HepG2 (cell line): ENCODE measurements around the gene SSU72. TPM values are rescaled to one million over a fixed set of nuclear protein-coding genes. Genes with fewer than 3 reads are reported as not detected.
A peak's percentile ranks its signal among the peaks of the same experiment; 100 is the strongest.

Source experiments
- FOXA1 ChIP-seq, 2 experiments: fragments of 450-650 bp in 1 of 2; sonication (generic) in 1 of 2; formaldehyde crosslinking in 1 of 2; IDR thresholded peaks; 2 replicates each; pipeline versions ENCODE4 v1.4.0 to v1.6.1; 2016 to 2020; ENCODE audit warnings: missing genetic modification reagents in 1 of 2
- HOXA5 ChIP-seq: sonication (generic); formaldehyde crosslinking; IDR thresholded peaks from 2 replicates; pipeline ENCODE4 v1.4.0; 2020; ENCODE audit warnings: missing genetic modification reagents
- MBD4 ChIP-seq: IDR thresholded peaks from 2 replicates; pipeline ENCODE4 v1.6.1; 2012; ENCODE audit warnings: low read length, inconsistent platforms, borderline replicate concordance
- NAIF1 ChIP-seq: sonication (generic); formaldehyde crosslinking; IDR thresholded peaks from 2 replicates; pipeline ENCODE4 v1.5.0; 2020; ENCODE audit warnings: mild to moderate bottlenecking, missing genetic modification reagents, borderline replicate concordance
- PHF21A ChIP-seq: sonication (generic); formaldehyde crosslinking; IDR thresholded peaks from 2 replicates; pipeline ENCODE4 v1.5.0; 2020; ENCODE audit warnings: mild to moderate bottlenecking, missing genetic modification reagents
- REXO4 ChIP-seq: sonication (generic); formaldehyde crosslinking; IDR thresholded peaks from 2 replicates; pipeline ENCODE4 v1.8.0; 2022; ENCODE audit warnings: missing genetic modification reagents, mild to moderate bottlenecking, borderline replicate concordance
- SIX4 ChIP-seq: sonication (generic); formaldehyde crosslinking; IDR thresholded peaks from 2 replicates; pipeline ENCODE4 v1.4.0; 2020; ENCODE audit warnings: missing genetic modification reagents
- SRY ChIP-seq: sonication (generic); formaldehyde crosslinking; IDR thresholded peaks from 2 replicates; pipeline ENCODE4 v1.8.0; 2022; ENCODE audit warnings: mild to moderate bottlenecking, missing genetic modification reagents
- ZNF605 ChIP-seq: sonication (generic); formaldehyde crosslinking; IDR thresholded peaks from 2 replicates; pipeline ENCODE4 v1.8.0; 2022; ENCODE audit warnings: mild to moderate bottlenecking, missing genetic modification reagents
- ZNF761 ChIP-seq: sonication (generic); formaldehyde crosslinking; conservative IDR thresholded peaks from 2 replicates; pipeline ENCODE4 v1.4.0; 2020; ENCODE audit warnings: mild to moderate bottlenecking, missing genetic modification reagents
- polyA plus RNA-seq, 8 experiments: library from polyadenylated mRNA; depleted of rRNA in 3 of 8; stranded (reverse) in 7 of 8; unstranded in 1 of 8; fragments of >200 nt; fragmentation: Illumina TruSeq in 4 of 8; extraction: Trizol in 4 of 8; gene quantifications; 2 replicates each; pipeline versions ENCODE4 v1.2.1 to v1.2.3, GENCODE V29; 2011 to 2016; ENCODE audit warnings: low read depth in 4 of 8, missing spikeins in 1 of 8, mixed read lengths in 1 of 8; ENCODE audit not compliant: insufficient read depth in 1 of 8
- total RNA-seq, 5 experiments: library from RNA; depleted of rRNA; stranded (reverse); fragments of >200 nt; fragmentation: Illumina TruSeq; extraction: Trizol; gene quantifications; 2 replicates each; pipeline ENCODE4 v1.2.3, GENCODE V29; 2016; ENCODE audit warnings: low read depth in 1 of 5
- TF ChIP-seq, protein P1 (sequence below): sonication (generic); formaldehyde crosslinking; IDR thresholded peaks from 2 replicates; pipeline ENCODE4 v1.4.0; 2020; ENCODE audit warnings: missing genetic modification reagents
- TF ChIP-seq, protein P2 (sequence below): sonication (generic); formaldehyde crosslinking; IDR thresholded peaks from 2 replicates; pipeline ENCODE4 v1.9.0; 2022; ENCODE audit warnings: missing genetic modification reagents, mild to moderate bottlenecking, borderline replicate concordance
- TF ChIP-seq, protein P3 (sequence below): sonication (generic); formaldehyde crosslinking; IDR thresholded peaks from 2 replicates; pipeline ENCODE4 v1.5.1; 2020; ENCODE audit warnings: missing genetic modification reagents, mild to moderate bottlenecking, borderline replicate concordance
- TF ChIP-seq, protein P4 (sequence below): sonication (generic); formaldehyde crosslinking; IDR thresholded peaks from 2 replicates; pipeline ENCODE4 v1.8.0; 2022; ENCODE audit warnings: mild to moderate bottlenecking, missing genetic modification reagents, borderline replicate concordance
- TF ChIP-seq, protein P5 (sequence below): sonication (generic); formaldehyde crosslinking; IDR thresholded peaks from 2 replicates; pipeline ENCODE4 v1.4.0; 2020; ENCODE audit warnings: missing genetic modification reagents

The SSU72 gene
- total and polyA plus RNA-seq, 2 of the 13 experiments (the other 11 are each of a cell fraction or from before 2014, with no cell fraction given) = 42.8 to 67.1 TPM

DNA sequence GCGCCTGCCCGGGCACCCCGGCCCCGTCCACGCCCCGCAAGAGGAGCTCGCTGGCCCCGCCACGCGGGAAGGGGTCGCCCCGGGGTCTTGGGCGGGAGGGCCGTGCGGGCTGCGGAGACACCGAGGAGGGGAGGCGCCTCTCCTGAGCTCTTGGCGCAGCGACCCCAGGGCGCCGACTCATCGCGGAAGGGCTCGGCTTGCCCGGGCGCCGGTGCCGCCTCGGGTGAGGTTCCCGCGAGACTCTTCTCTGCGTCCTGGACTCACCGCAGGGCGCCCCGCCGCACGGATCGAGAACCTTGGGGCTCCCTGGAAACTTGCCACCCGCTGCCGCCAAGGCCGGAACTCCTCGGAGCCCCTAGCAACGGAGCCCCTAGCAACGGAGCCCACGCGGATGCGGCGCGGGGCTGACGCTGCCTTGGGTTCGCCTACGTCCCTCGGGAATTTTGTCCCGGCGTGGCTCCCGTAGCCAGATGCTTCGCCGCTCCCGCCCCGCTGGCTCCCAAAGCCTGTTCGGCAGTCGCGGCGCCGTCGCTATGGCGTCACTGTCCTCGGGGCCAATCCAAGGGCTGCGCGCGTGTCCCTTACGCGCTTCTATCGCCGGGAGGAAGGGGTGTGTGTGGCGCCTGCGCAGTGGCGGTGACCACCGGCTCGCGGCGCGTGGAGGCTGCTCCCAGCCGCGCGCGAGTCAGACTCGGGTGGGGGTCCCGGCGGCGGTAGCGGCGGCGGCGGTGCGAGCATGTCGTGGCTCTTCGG, 63.0 kb downstream of the SSU72 start, which contains the start of gene ATAD3A (continued):
- TF ChIP-seq, protein P1, sequence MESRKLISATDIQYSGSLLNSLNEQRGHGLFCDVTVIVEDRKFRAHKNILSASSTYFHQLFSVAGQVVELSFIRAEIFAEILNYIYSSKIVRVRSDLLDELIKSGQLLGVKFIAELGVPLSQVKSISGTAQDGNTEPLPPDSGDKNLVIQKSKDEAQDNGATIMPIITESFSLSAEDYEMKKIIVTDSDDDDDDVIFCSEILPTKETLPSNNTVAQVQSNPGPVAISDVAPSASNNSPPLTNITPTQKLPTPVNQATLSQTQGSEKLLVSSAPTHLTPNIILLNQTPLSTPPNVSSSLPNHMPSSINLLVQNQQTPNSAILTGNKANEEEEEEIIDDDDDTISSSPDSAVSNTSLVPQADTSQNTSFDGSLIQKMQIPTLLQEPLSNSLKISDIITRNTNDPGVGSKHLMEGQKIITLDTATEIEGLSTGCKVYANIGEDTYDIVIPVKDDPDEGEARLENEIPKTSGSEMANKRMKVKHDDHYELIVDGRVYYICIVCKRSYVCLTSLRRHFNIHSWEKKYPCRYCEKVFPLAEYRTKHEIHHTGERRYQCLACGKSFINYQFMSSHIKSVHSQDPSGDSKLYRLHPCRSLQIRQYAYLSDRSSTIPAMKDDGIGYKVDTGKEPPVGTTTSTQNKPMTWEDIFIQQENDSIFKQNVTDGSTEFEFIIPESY = peak; percentile 74
- no peak for TF ChIP-seq NAIF1 (CRISPR knock-in tag)
- TF ChIP-seq, protein P2, sequence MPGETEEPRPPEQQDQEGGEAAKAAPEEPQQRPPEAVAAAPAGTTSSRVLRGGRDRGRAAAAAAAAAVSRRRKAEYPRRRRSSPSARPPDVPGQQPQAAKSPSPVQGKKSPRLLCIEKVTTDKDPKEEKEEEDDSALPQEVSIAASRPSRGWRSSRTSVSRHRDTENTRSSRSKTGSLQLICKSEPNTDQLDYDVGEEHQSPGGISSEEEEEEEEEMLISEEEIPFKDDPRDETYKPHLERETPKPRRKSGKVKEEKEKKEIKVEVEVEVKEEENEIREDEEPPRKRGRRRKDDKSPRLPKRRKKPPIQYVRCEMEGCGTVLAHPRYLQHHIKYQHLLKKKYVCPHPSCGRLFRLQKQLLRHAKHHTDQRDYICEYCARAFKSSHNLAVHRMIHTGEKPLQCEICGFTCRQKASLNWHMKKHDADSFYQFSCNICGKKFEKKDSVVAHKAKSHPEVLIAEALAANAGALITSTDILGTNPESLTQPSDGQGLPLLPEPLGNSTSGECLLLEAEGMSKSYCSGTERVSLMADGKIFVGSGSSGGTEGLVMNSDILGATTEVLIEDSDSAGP (CRISPR knock-in tag) = peak; percentile 92; the same call in 1 of the 2 replicates
- TF ChIP-seq ZNF605 (CRISPR knock-in tag) = peak; percentile 81; the same call in 1 of the 2 replicates
- peak; percentile 89; the same call in 1 of the 2 replicates for TF ChIP-seq HOXA5 (CRISPR knock-in tag)
- TF ChIP-seq, protein P3, sequence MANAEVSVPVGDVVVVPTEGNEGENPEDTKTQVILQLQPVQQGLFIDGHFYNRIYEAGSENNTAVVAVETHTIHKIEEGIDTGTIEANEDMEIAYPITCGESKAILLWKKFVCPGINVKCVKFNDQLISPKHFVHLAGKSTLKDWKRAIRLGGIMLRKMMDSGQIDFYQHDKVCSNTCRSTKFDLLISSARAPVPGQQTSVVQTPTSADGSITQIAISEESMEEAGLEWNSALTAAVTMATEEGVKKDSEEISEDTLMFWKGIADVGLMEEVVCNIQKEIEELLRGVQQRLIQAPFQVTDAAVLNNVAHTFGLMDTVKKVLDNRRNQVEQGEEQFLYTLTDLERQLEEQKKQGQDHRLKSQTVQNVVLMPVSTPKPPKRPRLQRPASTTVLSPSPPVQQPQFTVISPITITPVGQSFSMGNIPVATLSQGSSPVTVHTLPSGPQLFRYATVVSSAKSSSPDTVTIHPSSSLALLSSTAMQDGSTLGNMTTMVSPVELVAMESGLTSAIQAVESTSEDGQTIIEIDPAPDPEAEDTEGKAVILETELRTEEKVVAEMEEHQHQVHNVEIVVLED (CRISPR knock-in tag) = peak; percentile 94
- TF ChIP-seq, protein P4, sequence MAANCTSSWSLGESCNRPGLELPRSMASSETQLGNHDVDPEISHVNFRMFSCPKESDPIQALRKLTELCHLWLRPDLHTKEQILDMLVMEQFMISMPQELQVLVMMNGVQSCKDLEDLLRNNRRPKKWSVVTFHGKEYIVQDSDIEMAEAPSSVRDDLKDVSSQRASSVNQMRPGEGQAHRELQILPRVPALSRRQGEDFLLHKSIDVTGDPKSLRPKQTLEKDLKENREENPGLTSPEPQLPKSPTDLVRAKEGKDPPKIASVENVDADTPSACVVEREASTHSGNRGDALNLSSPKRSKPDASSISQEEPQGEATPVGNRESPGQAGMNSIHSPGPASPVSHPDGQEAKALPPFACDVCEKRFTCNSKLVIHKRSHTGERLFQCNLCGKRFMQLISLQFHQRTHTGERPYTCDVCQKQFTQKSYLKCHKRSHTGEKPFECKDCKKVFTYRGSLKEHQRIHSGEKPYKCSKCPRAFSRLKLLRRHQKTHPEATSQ (CRISPR knock-in tag) = 0 out of 2 replicates have a peak, but pooled peaks have one; percentile 20
- no peak for TF ChIP-seq FOXA1 (IDR thresholded peaks at IDR 0.05)
- peak; percentile 17; the same call in 1 of the 2 replicates for TF ChIP-seq FOXA1 (CRISPR knock-in tag; IDR thresholded peaks at IDR 0.05)
- TF ChIP-seq MBD4 = no peak
- TF ChIP-seq REXO4 (CRISPR knock-in tag) = no peak
- peak; percentile 94 for TF ChIP-seq SRY
- TF ChIP-seq SIX4 (CRISPR knock-in tag) = no peak
- TF ChIP-seq PHF21A (CRISPR knock-in tag) = peak; percentile 85
- TF ChIP-seq ZNF761 (CRISPR knock-in tag) = 0 out of 2 replicates have a peak, but pooled peaks have one; percentile 50
- TF ChIP-seq, protein P5, sequence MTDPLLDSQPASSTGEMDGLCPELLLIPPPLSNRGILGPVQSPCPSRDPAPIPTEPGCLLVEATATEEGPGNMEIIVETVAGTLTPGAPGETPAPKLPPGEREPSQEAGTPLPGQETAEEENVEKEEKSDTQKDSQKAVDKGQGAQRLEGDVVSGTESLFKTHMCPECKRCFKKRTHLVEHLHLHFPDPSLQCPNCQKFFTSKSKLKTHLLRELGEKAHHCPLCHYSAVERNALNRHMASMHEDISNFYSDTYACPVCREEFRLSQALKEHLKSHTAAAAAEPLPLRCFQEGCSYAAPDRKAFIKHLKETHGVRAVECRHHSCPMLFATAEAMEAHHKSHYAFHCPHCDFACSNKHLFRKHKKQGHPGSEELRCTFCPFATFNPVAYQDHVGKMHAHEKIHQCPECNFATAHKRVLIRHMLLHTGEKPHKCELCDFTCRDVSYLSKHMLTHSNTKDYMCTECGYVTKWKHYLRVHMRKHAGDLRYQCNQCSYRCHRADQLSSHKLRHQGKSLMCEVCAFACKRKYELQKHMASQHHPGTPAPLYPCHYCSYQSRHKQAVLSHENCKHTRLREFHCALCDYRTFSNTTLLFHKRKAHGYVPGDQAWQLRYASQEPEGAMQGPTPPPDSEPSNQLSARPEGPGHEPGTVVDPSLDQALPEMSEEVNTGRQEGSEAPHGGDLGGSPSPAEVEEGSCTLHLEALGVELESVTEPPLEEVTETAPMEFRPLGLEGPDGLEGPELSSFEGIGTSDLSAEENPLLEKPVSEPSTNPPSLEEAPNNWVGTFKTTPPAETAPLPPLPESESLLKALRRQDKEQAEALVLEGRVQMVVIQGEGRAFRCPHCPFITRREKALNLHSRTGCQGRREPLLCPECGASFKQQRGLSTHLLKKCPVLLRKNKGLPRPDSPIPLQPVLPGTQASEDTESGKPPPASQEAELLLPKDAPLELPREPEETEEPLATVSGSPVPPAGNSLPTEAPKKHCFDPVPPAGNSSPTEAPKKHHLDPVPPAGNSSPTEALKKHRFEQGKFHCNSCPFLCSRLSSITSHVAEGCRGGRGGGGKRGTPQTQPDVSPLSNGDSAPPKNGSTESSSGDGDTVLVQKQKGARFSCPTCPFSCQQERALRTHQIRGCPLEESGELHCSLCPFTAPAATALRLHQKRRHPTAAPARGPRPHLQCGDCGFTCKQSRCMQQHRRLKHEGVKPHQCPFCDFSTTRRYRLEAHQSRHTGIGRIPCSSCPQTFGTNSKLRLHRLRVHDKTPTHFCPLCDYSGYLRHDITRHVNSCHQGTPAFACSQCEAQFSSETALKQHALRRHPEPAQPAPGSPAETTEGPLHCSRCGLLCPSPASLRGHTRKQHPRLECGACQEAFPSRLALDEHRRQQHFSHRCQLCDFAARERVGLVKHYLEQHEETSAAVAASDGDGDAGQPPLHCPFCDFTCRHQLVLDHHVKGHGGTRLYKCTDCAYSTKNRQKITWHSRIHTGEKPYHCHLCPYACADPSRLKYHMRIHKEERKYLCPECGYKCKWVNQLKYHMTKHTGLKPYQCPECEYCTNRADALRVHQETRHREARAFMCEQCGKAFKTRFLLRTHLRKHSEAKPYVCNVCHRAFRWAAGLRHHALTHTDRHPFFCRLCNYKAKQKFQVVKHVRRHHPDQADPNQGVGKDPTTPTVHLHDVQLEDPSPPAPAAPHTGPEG (CRISPR knock-in tag) = peak; percentile 63; the same call in 1 of the 2 replicates
